Measurements from ENCODE around the gene NF2.

Gene NF2

DNA sequence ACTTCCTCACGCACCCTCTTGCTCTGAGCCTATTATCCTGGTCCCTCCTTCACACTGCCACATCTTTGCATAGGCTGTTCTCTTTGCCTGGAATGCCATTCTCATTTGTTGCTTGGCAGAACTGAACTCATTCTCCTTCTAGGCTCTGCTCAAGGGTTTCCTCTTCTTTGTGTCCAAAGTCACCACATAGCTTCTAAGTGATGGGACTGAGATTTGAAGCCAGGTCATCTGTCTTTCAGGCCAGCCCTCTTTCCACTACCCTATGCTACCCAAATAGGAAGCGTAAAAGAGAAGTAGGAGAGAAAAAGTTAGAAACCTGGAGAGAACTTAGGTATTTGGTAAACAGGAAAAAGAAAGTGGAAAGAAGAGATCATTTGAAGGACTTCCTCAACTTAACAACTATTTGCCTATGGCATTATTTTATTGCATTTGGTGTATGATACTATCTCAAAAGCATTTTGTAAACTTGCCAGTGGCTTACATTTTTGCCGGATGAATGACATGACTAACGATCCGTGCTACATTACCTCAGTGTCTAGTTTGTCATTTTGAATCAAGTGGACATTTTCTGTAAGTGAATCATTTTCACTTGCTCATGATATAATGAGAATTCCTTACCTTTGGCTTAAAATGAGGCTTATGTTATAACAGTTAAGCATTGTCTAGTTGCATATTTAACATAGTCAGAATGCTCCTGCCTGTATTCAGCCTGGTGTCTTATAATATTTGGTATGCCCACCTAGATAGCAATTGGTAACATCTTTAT lies 18.5 kb downstream of the NF2 start:
- ChIA-PET CTCF (interaction anchor here (1.7 kb wide), 1 partner anchor 384 kb away, joined by 5 read pairs; no protein-coding TSS in a partner anchor), POLR2A (interaction anchor here (1.8 kb wide), 1 partner anchor 18 kb away, joined by 5 read pairs; no protein-coding TSS in a partner anchor)
- no peak for DNase-seq (ENCODE audit: extremely low spot score)
- TF ChIP-seq CTBP1 (IDR thresholded peaks at IDR 0.05; ENCODE audit: borderline replicate concordance), result no peak
- no peak for TF ChIP-seq SP1 (IDR thresholded peaks at IDR 0.05)
- TF ChIP-seq HDGF (IDR thresholded peaks at IDR 0.05; ENCODE audit: borderline replicate concordance), result no peak
- TF ChIP-seq BHLHE40 (IDR thresholded peaks at IDR 0.05; ENCODE audit: borderline replicate concordance), result no peak
- no peak for TF ChIP-seq TARDBP (IDR thresholded peaks at IDR 0.05)
- TF ChIP-seq, protein P1, sequence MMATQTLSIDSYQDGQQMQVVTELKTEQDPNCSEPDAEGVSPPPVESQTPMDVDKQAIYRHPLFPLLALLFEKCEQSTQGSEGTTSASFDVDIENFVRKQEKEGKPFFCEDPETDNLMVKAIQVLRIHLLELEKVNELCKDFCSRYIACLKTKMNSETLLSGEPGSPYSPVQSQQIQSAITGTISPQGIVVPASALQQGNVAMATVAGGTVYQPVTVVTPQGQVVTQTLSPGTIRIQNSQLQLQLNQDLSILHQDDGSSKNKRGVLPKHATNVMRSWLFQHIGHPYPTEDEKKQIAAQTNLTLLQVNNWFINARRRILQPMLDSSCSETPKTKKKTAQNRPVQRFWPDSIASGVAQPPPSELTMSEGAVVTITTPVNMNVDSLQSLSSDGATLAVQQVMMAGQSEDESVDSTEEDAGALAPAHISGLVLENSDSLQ (IDR thresholded peaks at IDR 0.05), result peak; percentile 85
- TF ChIP-seq LEF1 (IDR thresholded peaks at IDR 0.05; ENCODE audit: borderline replicate concordance), result no peak

DNA sequence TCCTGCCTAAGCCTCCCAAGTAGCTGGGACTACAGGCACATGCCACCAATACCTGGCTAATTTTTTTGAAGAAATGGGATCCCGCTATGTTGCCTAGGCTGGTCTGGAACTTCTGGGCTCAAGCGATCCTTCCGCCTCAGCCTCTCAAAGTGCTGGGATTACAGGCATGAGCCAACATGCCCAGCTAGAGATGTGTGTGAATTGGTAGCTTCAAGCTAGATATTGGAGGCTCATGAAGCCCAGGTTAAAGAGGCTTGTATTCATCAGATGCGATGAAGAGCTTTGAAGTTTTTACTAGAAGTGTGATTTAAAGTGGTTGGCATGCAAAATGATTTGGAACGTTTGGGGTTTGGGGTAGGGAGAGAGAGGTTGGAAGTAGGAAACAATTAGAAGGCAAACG lies 19.6 kb downstream of the NF2 start:
- POLR2A ChIA-PET, result interaction anchor here (1.8 kb wide), 1 partner anchor 19 kb away, joined by 5 read pairs; no protein-coding TSS in a partner anchor
- CTCF ChIA-PET, result interaction anchor here (1.0 to 1.7 kb wide), 6 partner anchors 11 to 491 kb away, joined by 3 to 6 read pairs (median 4); no protein-coding TSS in a partner anchor
- TF ChIP-seq FOXK2 (IDR thresholded peaks at IDR 0.05) (no peak), FOXM1 (IDR thresholded peaks at IDR 0.05; ENCODE audit: borderline replicate concordance) (no peak), FOXA1 (IDR thresholded peaks at IDR 0.05) (no peak), ARNT (IDR thresholded peaks at IDR 0.05) (no peak), HDGF (IDR thresholded peaks at IDR 0.05; ENCODE audit: borderline replicate concordance) (no peak), LEF1 (IDR thresholded peaks at IDR 0.05; ENCODE audit: borderline replicate concordance) (no peak)
- no peak for DNase-seq (ENCODE audit: extremely low spot score)

DNA sequence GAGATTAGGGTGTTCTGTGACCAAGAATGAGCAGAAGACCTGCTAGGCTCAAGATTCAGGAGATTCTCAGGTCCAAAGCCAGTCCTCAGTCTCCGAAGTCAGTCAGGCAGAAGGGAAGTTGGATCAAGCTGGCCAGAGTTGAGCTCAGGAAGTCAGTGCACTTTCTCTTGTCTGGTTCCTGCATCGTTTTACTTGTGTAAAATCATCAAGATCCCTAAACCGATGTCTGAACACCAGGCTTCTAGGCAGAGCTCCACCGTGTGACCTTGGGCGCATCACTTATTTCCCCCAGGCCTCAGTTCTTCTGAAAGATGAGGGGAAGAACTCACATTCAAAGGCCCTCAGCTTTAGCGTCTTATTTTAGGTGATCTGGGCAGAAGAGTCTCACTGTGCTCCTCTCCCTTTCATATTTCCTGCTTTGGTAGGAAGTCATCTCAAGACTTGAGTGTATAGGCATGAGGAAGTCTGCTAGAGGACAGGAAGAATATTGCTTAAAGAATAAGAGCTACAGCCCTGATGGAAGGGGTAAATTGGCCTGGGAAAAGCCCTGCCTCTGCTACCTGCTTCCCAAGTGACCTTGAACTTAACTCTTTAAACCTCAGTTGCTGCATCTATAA lies 20.2 kb downstream of the NF2 start:
- no peak for DNase-seq (ENCODE audit: extremely low spot score)
- ChIA-PET POLR2A (interaction anchor here (1.8 kb wide), 1 partner anchor 19 kb away, joined by 5 read pairs; no protein-coding TSS in a partner anchor), CTCF (interaction anchor here (1.0 to 1.7 kb wide), 6 partner anchors 11 to 490 kb away, joined by 3 to 6 read pairs (median 4); no protein-coding TSS in a partner anchor)
- no peak for TF ChIP-seq L3MBTL2 (conservative IDR thresholded peaks at IDR 0.05)
- TF ChIP-seq ELF4 (IDR thresholded peaks at IDR 0.05), result no peak
- no peak for TF ChIP-seq NFRKB (IDR thresholded peaks at IDR 0.05)
- TF ChIP-seq, protein P1 (IDR thresholded peaks at IDR 0.05), result no peak
- TF ChIP-seq BHLHE40 (IDR thresholded peaks at IDR 0.05; ENCODE audit: borderline replicate concordance), result no peak
- no peak for TF ChIP-seq TARDBP (IDR thresholded peaks at IDR 0.05)
- no peak for TF ChIP-seq ARNT (IDR thresholded peaks at IDR 0.05)
- no peak for TF ChIP-seq CTBP1 (IDR thresholded peaks at IDR 0.05; ENCODE audit: borderline replicate concordance)
- no peak for TF ChIP-seq HDGF (IDR thresholded peaks at IDR 0.05; ENCODE audit: borderline replicate concordance)
- no peak for TF ChIP-seq FOXK2 (IDR thresholded peaks at IDR 0.05)
- TF ChIP-seq ZNF384 (IDR thresholded peaks at IDR 0.05), result no peak
- no peak for TF ChIP-seq FOXM1 (IDR thresholded peaks at IDR 0.05; ENCODE audit: borderline replicate concordance)
- TF ChIP-seq SP1 (IDR thresholded peaks at IDR 0.05), result no peak
- no peak for TF ChIP-seq FOXA1 (IDR thresholded peaks at IDR 0.05)
- no peak for TF ChIP-seq LEF1 (IDR thresholded peaks at IDR 0.05; ENCODE audit: borderline replicate concordance)
- TF ChIP-seq SUZ12 (IDR thresholded peaks at IDR 0.05), result no peak

DNA sequence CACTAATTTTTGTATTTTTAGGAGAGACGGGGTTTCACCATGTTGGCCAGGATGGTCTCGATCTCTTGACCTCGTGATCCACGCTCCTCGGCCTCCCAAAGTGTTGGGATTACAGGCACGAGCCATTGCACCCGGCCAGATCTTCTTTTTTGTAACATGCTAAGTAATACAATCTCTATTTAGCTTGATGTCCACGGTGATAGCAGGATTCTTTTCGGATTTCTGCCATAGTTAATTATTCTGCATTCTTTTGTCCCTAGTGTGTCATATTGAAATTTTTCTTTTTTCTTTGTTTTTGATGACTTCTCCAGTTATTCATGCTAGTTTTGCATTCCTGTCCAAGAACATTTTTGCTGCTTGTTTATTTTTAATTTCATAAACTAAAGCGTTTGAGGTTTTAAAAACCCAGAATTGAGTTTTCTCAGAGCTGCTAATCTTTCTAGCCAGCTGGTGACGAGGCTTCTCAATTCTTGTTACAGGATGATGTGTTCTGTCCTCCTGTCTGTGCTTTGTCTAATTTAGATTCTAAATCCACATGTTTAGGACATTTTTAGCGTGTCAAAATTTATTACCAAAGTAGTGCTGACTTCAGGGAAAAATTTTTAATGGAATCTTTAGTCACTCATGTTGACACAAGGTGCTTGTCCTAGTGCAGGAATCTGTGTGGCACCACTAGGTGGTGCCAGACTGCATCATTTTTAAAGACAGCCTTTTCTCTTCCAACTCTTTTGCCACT lies 21.8 kb downstream of the NF2 start:
- POLR2A ChIA-PET, result interaction anchor here (0.9 to 1.2 kb wide), 2 partner anchors 21 to 72 kb away, joined by 4 read pairs; partner anchors contain the start of gene THOC5
- peak; percentile 73 for DNase-seq (ENCODE audit: extremely low spot score)
- CTCF ChIA-PET, result interaction anchor here (0.6 to 2.5 kb wide), 13 partner anchors 9 to 716 kb away, joined by 3 to 16 read pairs (median 3); no protein-coding TSS in a partner anchor
- TF ChIP-seq L3MBTL2 (conservative IDR thresholded peaks at IDR 0.05) (no peak), FOXA1 (IDR thresholded peaks at IDR 0.05) (peak; percentile 59), FOXM1 (IDR thresholded peaks at IDR 0.05; ENCODE audit: borderline replicate concordance) (no peak), FOXK2 (IDR thresholded peaks at IDR 0.05) (0 out of 2 replicates have a peak, but pooled peaks have one; percentile 41)
- TF ChIP-seq, protein P1 (IDR thresholded peaks at IDR 0.05), result peak; percentile 78

DNA sequence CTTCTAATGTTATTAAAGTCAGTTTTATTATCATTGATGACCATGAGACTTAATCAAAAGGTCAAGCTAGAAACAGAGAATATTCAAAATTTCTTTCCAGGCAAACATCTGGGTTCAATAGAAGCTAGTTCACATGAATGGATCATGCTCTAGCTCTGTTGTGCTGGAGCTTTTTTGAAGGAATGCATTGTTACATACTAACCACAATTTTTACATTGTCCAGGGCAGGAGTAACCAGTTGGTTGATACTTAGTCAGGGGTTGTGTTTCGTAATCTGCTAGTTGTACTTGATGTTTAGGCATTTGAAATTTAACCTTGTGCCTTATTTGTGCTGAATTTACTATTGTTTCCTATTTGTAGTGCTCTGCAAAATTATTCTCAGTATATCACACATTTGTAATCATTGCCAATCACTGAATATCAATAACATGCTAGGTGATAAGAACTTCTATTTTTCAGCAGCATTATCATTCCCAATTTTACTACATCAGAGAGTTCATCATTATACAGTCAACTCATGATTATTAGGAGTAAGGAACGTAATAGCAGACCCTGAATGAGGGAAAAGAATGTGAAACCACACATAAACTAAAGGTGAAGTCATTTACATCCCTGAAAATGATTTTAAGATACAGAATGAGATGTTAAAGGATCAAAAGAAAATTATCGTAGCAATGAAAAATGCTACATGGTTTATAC lies 23.2 kb downstream of the NF2 start:
- ChIA-PET CTCF (interaction anchor here (0.6 to 2.5 kb wide), 8 partner anchors 10 to 378 kb away, joined by 3 to 16 read pairs (median 4); no protein-coding TSS in a partner anchor), POLR2A (no interaction called here)
- TF ChIP-seq ELF4 (IDR thresholded peaks at IDR 0.05) (no peak), TARDBP (IDR thresholded peaks at IDR 0.05) (no peak), FOXA1 (IDR thresholded peaks at IDR 0.05) (no peak), ZNF384 (IDR thresholded peaks at IDR 0.05) (no peak), LEF1 (IDR thresholded peaks at IDR 0.05; ENCODE audit: borderline replicate concordance) (no peak), FOXK2 (IDR thresholded peaks at IDR 0.05) (no peak), FOXM1 (IDR thresholded peaks at IDR 0.05; ENCODE audit: borderline replicate concordance) (no peak), BHLHE40 (IDR thresholded peaks at IDR 0.05; ENCODE audit: borderline replicate concordance) (no peak), NFRKB (IDR thresholded peaks at IDR 0.05) (no peak), L3MBTL2 (conservative IDR thresholded peaks at IDR 0.05) (no peak), CTBP1 (IDR thresholded peaks at IDR 0.05; ENCODE audit: borderline replicate concordance) (no peak), SP1 (IDR thresholded peaks at IDR 0.05) (no peak), HDGF (IDR thresholded peaks at IDR 0.05; ENCODE audit: borderline replicate concordance) (no peak), SUZ12 (IDR thresholded peaks at IDR 0.05) (no peak), ARNT (IDR thresholded peaks at IDR 0.05) (no peak)
- TF ChIP-seq, protein P1 (IDR thresholded peaks at IDR 0.05), result no peak
- no peak for DNase-seq (ENCODE audit: extremely low spot score)

Measured in HEK293T (cell line).